ENCODE data around the gene CELF5.
A peak's percentile ranks its signal among the peaks of the same experiment; 100 is the strongest.
"Not testable (repeated sequence)": the region's sequence is repeated elsewhere in the genome, so short reads cannot be mapped to it uniquely, and the experiment has no call there.

Gene CELF5

GRCh38 chr19:3275583-3276340, 51.3 kb downstream of the CELF5 start:
- DNase-seq = peak; percentile 97

GRCh38 chr19:3276341-3276799, 51.9 kb downstream of the CELF5 start:
- DNase-seq = peak; percentile 70

- no peak for DNase-seq
Observed at GRCh38 chr19:3277649-3278048, 53.2 kb downstream of the CELF5 start.

- no peak for DNase-seq
Observed at GRCh38 chr19:3278294-3278693, 53.8 kb downstream of the CELF5 start.

- DNase-seq = no peak
Observed at GRCh38 chr19:3278749-3279148, 54.3 kb downstream of the CELF5 start.

- no peak for DNase-seq
Observed at GRCh38 chr19:3279306-3279705, 54.8 kb downstream of the CELF5 start.

- no peak for DNase-seq
Observed at GRCh38 chr19:3281026-3281425, 56.6 kb downstream of the CELF5 start.

- no peak for DNase-seq
Observed at GRCh38 chr19:3282155-3282554, 57.7 kb downstream of the CELF5 start.

- DNase-seq = no peak
Observed at GRCh38 chr19:3282564-3282963, 58.1 kb downstream of the CELF5 start.

GRCh38 chr19:3283246-3283751, 58.8 kb downstream of the CELF5 start:
- DNase-seq = no peak

GRCh38 chr19:3283886-3284657, 59.6 kb downstream of the CELF5 start:
- no peak for DNase-seq

GRCh38 chr19:3284759-3285646, 60.5 kb downstream of the CELF5 start:
- DNase-seq = peak; percentile 91

GRCh38 chr19:3285647-3286176, 61.3 kb downstream of the CELF5 start:
- DNase-seq = peak; percentile 87

GRCh38 chr19:3287814-3288213, 63.4 kb downstream of the CELF5 start:
- no peak for DNase-seq

- not testable (repeated sequence) for DNase-seq
Observed at GRCh38 chr19:3288437-3288836, 64.0 kb downstream of the CELF5 start.

GRCh38 chr19:3289971-3290569, 65.6 kb downstream of the CELF5 start:
- DNase-seq = no peak

- DNase-seq = not testable (repeated sequence)
Observed at GRCh38 chr19:3290858-3291257, 66.4 kb downstream of the CELF5 start.

- no peak for DNase-seq
Observed at GRCh38 chr19:3291644-3292043, 67.2 kb downstream of the CELF5 start.

- DNase-seq = no peak
Observed at GRCh38 chr19:3292958-3293529, 68.6 kb downstream of the CELF5 start.

GRCh38 chr19:3293560-3293959, 69.1 kb downstream of the CELF5 start:
- DNase-seq = no peak

GRCh38 chr19:3294080-3294850, 69.8 kb downstream of the CELF5 start:
- DNase-seq = no peak
